Progenitor cell of endocrine pancreas (in vitro differentiated cells): Measurements from ENCODE around the gene ID4. TPM values are rescaled to one million over a fixed set of nuclear protein-coding genes. Genes with fewer than 3 reads are reported as not detected.
"Not testable (repeated sequence)": the region's sequence is repeated elsewhere in the genome, so short reads cannot be mapped to it uniquely, and the experiment has no call there.

ENCODE experiments used
- DNase-seq: peaks from one replicate; pipeline ENCODE4 v3.0.0; 2021; ENCODE audit warnings: low spot score; ENCODE audit not compliant: unreplicated experiment
- H3K27ac Mint-ChIP-seq: 2 replicates; pipeline ENCODE4 v1.8.0; 2021; ENCODE audit warnings: mild to moderate bottlenecking, moderate library complexity, mixed read lengths
- H3K27me3 Mint-ChIP-seq: 2 replicates; pipeline ENCODE4 v1.8.0; 2021; ENCODE audit warnings: mixed read lengths
- H3K36me3 Mint-ChIP-seq: 2 replicates; pipeline ENCODE4 v1.8.0; 2022; ENCODE audit warnings: mixed read lengths; ENCODE audit not compliant: insufficient read depth
- H3K4me1 Mint-ChIP-seq: 2 replicates; pipeline ENCODE4 v1.8.0; 2021; ENCODE audit warnings: low read depth, mixed read lengths
- H3K4me3 Mint-ChIP-seq: 2 replicates; pipeline ENCODE4 v1.8.0; 2021; ENCODE audit warnings: low read depth, mild to moderate bottlenecking, moderate library complexity, mixed read lengths
- H3K9me3 Mint-ChIP-seq: 2 replicates; pipeline ENCODE4 v1.8.0; 2021; ENCODE audit warnings: low read depth, mixed read lengths
- CTCF ChIP-seq: fragments of 200-600 bp; sonication (generic); IDR thresholded peaks from one replicate; pipeline ENCODE4 v1.5.0; 2021; ENCODE audit warnings: antibody characterized with exemption, mild to moderate bottlenecking; ENCODE audit not compliant: unreplicated experiment
- total RNA-seq: library from RNA; stranded (reverse); gene quantifications from 2 replicates; pipeline ENCODE4 v1.2.1, GENCODE V29; 2021

ID4 gene
- total RNA-seq, 1 donor from 2014 or later: 47.9 TPM

DNA sequence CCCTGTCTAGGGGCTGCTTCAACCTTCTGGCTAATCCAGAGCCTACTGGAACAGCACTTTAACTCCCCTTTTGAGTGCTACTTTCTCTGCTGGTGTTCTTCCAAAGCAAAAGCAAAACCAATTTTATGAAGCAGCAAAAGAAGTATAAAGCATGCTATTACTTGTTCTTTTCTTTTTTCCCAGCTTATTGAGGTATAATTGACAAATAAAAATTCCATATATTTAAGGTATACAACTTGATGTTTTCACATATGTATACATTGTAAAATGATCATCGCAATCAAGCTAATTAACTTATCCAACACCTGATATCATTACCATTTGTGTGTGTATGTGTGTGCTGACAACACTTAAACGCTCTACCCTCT, 14.9 kb downstream of the ID4 start:
- no peak overlapping the region for H3K4me3 Mint-ChIP-seq
- peaks cover 13% of the 10 kb centered on the region for H3K4me1 Mint-ChIP-seq
- no peak for TF ChIP-seq CTCF
- H3K9me3 Mint-ChIP-seq: no peaks in the 10 kb centered on the region
- peaks cover 1% of the 10 kb centered on the region for H3K36me3 Mint-ChIP-seq
- no peak for DNase-seq
- H3K27ac Mint-ChIP-seq: peak overlapping the region; percentile 89
- H3K27me3 Mint-ChIP-seq: no peaks in the 10 kb centered on the region

- Mint-ChIP-seq H3K9me3 (no peaks in the 10 kb centered on the region), H3K27ac (no peak overlapping the region), H3K36me3 (peaks cover 1% of the 10 kb centered on the region), H3K4me1 (peaks cover 13% of the 10 kb centered on the region), H3K27me3 (peaks cover under 1% of the 10 kb centered on the region), H3K4me3 (no peak overlapping the region)
- no peak for DNase-seq
- no peak for TF ChIP-seq CTCF
Measured at GRCh38 chr6:19852927-19853326, 15.8 kb downstream of the ID4 start.

GRCh38 chr6:19854421-19855015, 17.3 kb downstream of the ID4 start:
- H3K4me1 Mint-ChIP-seq, H3K9me3 Mint-ChIP-seq, H3K27me3 Mint-ChIP-seq, DNase-seq, H3K36me3 Mint-ChIP-seq, H3K27ac Mint-ChIP-seq, H3K4me3 Mint-ChIP-seq: not testable (repeated sequence)

DNA sequence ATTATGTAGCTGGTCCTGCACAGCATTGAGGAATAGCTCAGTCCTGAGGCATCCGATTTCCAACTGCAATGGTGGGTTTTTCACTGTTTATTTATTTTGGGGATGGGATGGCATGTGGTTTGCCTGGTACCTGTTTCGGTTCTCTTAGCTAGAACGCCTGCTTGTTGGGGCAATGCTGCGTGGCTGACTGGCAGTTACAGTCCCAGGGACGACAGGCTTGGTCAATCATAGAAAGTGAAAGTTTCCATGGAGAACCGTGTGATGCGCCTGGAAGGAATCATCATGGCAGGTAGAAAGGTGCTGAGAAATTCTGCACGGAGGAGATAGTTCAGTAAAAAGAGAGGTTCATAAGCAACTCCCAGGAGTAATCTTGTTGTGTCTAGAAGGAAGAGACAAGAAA, 18.4 kb downstream of the ID4 start:
- Mint-ChIP-seq H3K36me3 (peaks cover 1% of the 10 kb centered on the region), H3K4me1 (peaks cover 14% of the 10 kb centered on the region), H3K27me3 (peaks cover 12% of the 10 kb centered on the region), H3K9me3 (no peaks in the 10 kb centered on the region), H3K27ac (no peak overlapping the region), H3K4me3 (no peak overlapping the region)
- TF ChIP-seq CTCF: no peak
- DNase-seq: no peak

GRCh38 chr6:19857139-19857538, 20.0 kb downstream of the ID4 start:
- peaks cover 1% of the 10 kb centered on the region for H3K36me3 Mint-ChIP-seq
- H3K27ac Mint-ChIP-seq: no peak overlapping the region
- DNase-seq: no peak
- H3K27me3 Mint-ChIP-seq: peaks cover 12% of the 10 kb centered on the region
- no peak for TF ChIP-seq CTCF
- no peaks in the 10 kb centered on the region for H3K9me3 Mint-ChIP-seq
- H3K4me3 Mint-ChIP-seq: no peak overlapping the region
- peaks cover 11% of the 10 kb centered on the region for H3K4me1 Mint-ChIP-seq

GRCh38 chr6:19857703-19858102, 20.5 kb downstream of the ID4 start:
- Mint-ChIP-seq H3K27me3 (peaks cover 12% of the 10 kb centered on the region), H3K9me3 (no peaks in the 10 kb centered on the region), H3K4me3 (no peak overlapping the region), H3K36me3 (peaks cover 1% of the 10 kb centered on the region), H3K27ac (no peak overlapping the region), H3K4me1 (peaks cover 11% of the 10 kb centered on the region)
- DNase-seq: no peak
- TF ChIP-seq CTCF: no peak
